HEK293 (cell line): ENCODE measurements around the gene CEBPG.

Experiments
- CTCF ChIA-PET: fragments of 350-600 bp; formaldehyde crosslinking; extraction: SDS; loops from one replicate; lab custom pipeline; 2021; ENCODE audit warnings: antibody characterized with exemption; lab: Yijun Ruan, JAX
- POLR2A ChIA-PET: fragments of 300-600 bp; formaldehyde crosslinking; extraction: SDS; loops from one replicate; lab custom pipeline; 2020; ENCODE audit warnings: antibody characterized with exemption, inconsistent platforms; lab: Yijun Ruan, JAX
- H3K27ac ChIP-seq: fragments of 200-500 bp; sonication (Bioruptor generic); 2 replicates; pipeline ENCODE4 v1.5.1; 2014; ENCODE audit warnings: low read depth, low read length, control low read depth, inconsistent platforms; ENCODE audit errors: extremely low read depth
- H3K36me3 ChIP-seq, 2 experiments: fragments of 200-500 bp in 1 of 2; sonication (Bioruptor generic) in 1 of 2; 1 replicate in 1 of 2; 2 replicates in 1 of 2; pipeline ENCODE4 v1.5.1; 2014 to 2017; ENCODE audit warnings: inconsistent platforms in 2 of 2, low read length in 2 of 2; ENCODE audit not compliant: control insufficient read depth in 2 of 2, insufficient read depth in 1 of 2
- H3K4me1 ChIP-seq: fragments of 200-500 bp; sonication (Bioruptor generic); 2 replicates; pipeline ENCODE4 v1.5.1; 2014; ENCODE audit warnings: mild to moderate bottlenecking, low read length, inconsistent platforms; ENCODE audit not compliant: control insufficient read depth, insufficient read depth
- H3K4me3 ChIP-seq: 2 replicates; pipeline ENCODE4 v1.5.1; 2011; ENCODE audit warnings: low read depth, mild to moderate bottlenecking, control low read depth, low read length, moderate library complexity
- H3K9me3 ChIP-seq: fragments of 200-500 bp; sonication (Bioruptor generic); 2 replicates; pipeline ENCODE4 v1.5.1; 2014; ENCODE audit warnings: low read depth, low read length, inconsistent platforms; ENCODE audit not compliant: control insufficient read depth, insufficient read depth
- IKZF3 ChIP-seq: fragments of 450-650 bp; IDR thresholded peaks from 2 replicates; pipeline ENCODE4 v1.5.0; 2018; ENCODE audit warnings: missing biosample characterization, mild to moderate bottlenecking, missing genetic modification characterization, moderate library complexity
- KLF17 ChIP-seq: fragments of 450-650 bp; formaldehyde crosslinking; IDR thresholded peaks from 2 replicates; pipeline ENCODE4 v1.5.1; 2016; ENCODE audit warnings: missing biosample characterization, missing genetic modification characterization
- OSR2 ChIP-seq: fragments of 450-650 bp; formaldehyde crosslinking; IDR thresholded peaks from 2 replicates; pipeline ENCODE4 v1.5.1; 2016; ENCODE audit warnings: missing biosample characterization, missing genetic modification characterization
- PATZ1 ChIP-seq: fragments of 450-650 bp; formaldehyde crosslinking; IDR thresholded peaks from 2 replicates; pipeline ENCODE4 v1.5.1; 2016; ENCODE audit warnings: missing biosample characterization, missing genetic modification characterization
- SP7 ChIP-seq: fragments of 450-650 bp; formaldehyde crosslinking; IDR thresholded peaks from 2 replicates; pipeline ENCODE4 v1.5.1; 2016; ENCODE audit warnings: missing biosample characterization, missing genetic modification characterization
- ZBTB10 ChIP-seq: fragments of 450-650 bp; formaldehyde crosslinking; IDR thresholded peaks from 2 replicates; pipeline ENCODE4 v1.5.1; 2016; ENCODE audit warnings: missing biosample characterization, missing genetic modification characterization
- ZBTB20 ChIP-seq: fragments of 450-650 bp; formaldehyde crosslinking; IDR thresholded peaks from 2 replicates; pipeline ENCODE4 v1.5.1; 2016; ENCODE audit warnings: missing biosample characterization, missing genetic modification characterization
- ZBTB8A ChIP-seq: fragments of 450-650 bp; formaldehyde crosslinking; IDR thresholded peaks from 2 replicates; pipeline ENCODE4 v1.5.1; 2016; ENCODE audit warnings: missing biosample characterization, missing genetic modification characterization
- ZFHX2 ChIP-seq: fragments of 450-650 bp; formaldehyde crosslinking; conservative IDR thresholded peaks from 2 replicates; pipeline ENCODE4 v1.5.1; 2016; ENCODE audit warnings: missing biosample characterization, missing genetic modification characterization
- ZFP69B ChIP-seq: fragments of 450-650 bp; formaldehyde crosslinking; IDR thresholded peaks from 2 replicates; pipeline ENCODE4 v1.5.1; 2016; ENCODE audit warnings: missing biosample characterization, missing genetic modification characterization
- ZNF140 ChIP-seq: fragments of 450-650 bp; formaldehyde crosslinking; IDR thresholded peaks from 2 replicates; pipeline ENCODE4 v1.5.1; 2016; ENCODE audit warnings: missing biosample characterization, missing genetic modification characterization
- ZNF350 ChIP-seq: fragments of 450-650 bp; formaldehyde crosslinking; IDR thresholded peaks from 2 replicates; pipeline ENCODE4 v1.5.0; 2017; ENCODE audit warnings: missing biosample characterization, mild to moderate bottlenecking, missing genetic modification characterization
- ZNF433 ChIP-seq: fragments of 450-650 bp; formaldehyde crosslinking; IDR thresholded peaks from 2 replicates; pipeline ENCODE4 v1.5.1; 2016; ENCODE audit warnings: missing biosample characterization, missing genetic modification characterization, low read depth
- ZNF449 ChIP-seq: fragments of 450-650 bp; formaldehyde crosslinking; IDR thresholded peaks from 2 replicates; pipeline ENCODE4 v1.5.1; 2017; ENCODE audit warnings: missing biosample characterization, mild to moderate bottlenecking, missing genetic modification characterization, moderate library complexity
- ZNF501 ChIP-seq: fragments of 450-650 bp; formaldehyde crosslinking; IDR thresholded peaks from 2 replicates; pipeline ENCODE4 v1.5.1; 2016; ENCODE audit warnings: missing biosample characterization, missing genetic modification characterization
- ZNF571 ChIP-seq: fragments of 450-650 bp; formaldehyde crosslinking; IDR thresholded peaks from 2 replicates; pipeline ENCODE4 v1.5.0; 2017; ENCODE audit warnings: missing biosample characterization, missing genetic modification characterization
- ZNF626 ChIP-seq: fragments of 450-650 bp; sonication (Bioruptor Pico); formaldehyde crosslinking; IDR thresholded peaks from 2 replicates; pipeline ENCODE4 v1.5.1; 2018; ENCODE audit warnings: missing biosample characterization, missing genetic modification characterization, inconsistent platforms
- ZNF704 ChIP-seq: fragments of 450-650 bp; formaldehyde crosslinking; IDR thresholded peaks from 2 replicates; pipeline ENCODE4 v1.5.1; 2016; ENCODE audit warnings: missing biosample characterization, missing genetic modification characterization
- ZNF837 ChIP-seq: fragments of 450-650 bp; formaldehyde crosslinking; IDR thresholded peaks from 2 replicates; pipeline ENCODE4 v1.5.1; 2016; ENCODE audit warnings: missing biosample characterization, missing genetic modification characterization

The CEBPG gene

GRCh38 chr19:33388231-33388724 is 14.8 kb downstream of the CEBPG start:
- peaks cover 25% of the 10 kb centered on the region for H3K4me1 ChIP-seq
- TF ChIP-seq IKZF3 (tag by site-specific recombination): no peak
- peak; percentile 80 for TF ChIP-seq ZNF449 (tag by site-specific recombination)
- ChIA-PET POLR2A (interaction anchor here (1.3 to 1.5 kb wide), 2 partner anchors 11 to 15 kb away, joined by 5 to 10 read pairs; partner anchors contain the start of gene CEBPG), CTCF (interaction anchor here (0.5 to 1.5 kb wide), 6 partner anchors 9 to 211 kb away, joined by 3 to 7 read pairs (median 4); no protein-coding TSS in a partner anchor)
- H3K36me3 ChIP-seq: peaks cover 10 to 14% of the 10 kb centered on the region in 2 experiments
- H3K27ac ChIP-seq: no peak overlapping the region
- H3K9me3 ChIP-seq: no peaks in the 10 kb centered on the region
- H3K4me3 ChIP-seq: no peak overlapping the region

- POLR2A ChIA-PET: interaction anchor here (1.1 to 1.5 kb wide), 3 partner anchors 11 to 86 kb away, joined by 3 to 10 read pairs (median 5); partner anchors contain the start of genes CEBPA and CEBPG
- Histone ChIP-seq H3K27ac (no peak overlapping the region), H3K4me1 (peaks cover 24% of the 10 kb centered on the region), H3K4me3 (no peak overlapping the region), H3K9me3 (no peaks in the 10 kb centered on the region), H3K36me3 (peaks cover 6 to 14% of the 10 kb centered on the region in 2 experiments)
- no peak for TF ChIP-seq ZNF704 (tag by site-specific recombination)
- no peak for TF ChIP-seq ZBTB8A
- no peak for TF ChIP-seq ZNF501 (tag by site-specific recombination)
- TF ChIP-seq OSR2 (tag by site-specific recombination): no peak
- TF ChIP-seq PATZ1: peak; percentile 46; the same call in 1 of the 2 replicates
- TF ChIP-seq ZNF571 (tag by site-specific recombination): 0 out of 2 replicates have a peak, but pooled peaks have one; percentile 8
- TF ChIP-seq ZNF350 (tag by site-specific recombination): no peak
- TF ChIP-seq ZNF837 (tag by site-specific recombination): no peak
- no peak for TF ChIP-seq KLF17
- no peak for TF ChIP-seq ZNF626
- CTCF ChIA-PET: interaction anchor here (0.6 to 1.5 kb wide), 6 partner anchors 10 to 212 kb away, joined by 3 to 7 read pairs (median 3); partner anchors contain the start of gene CEBPA
Observed at GRCh38 chr19:33388725-33389420, 15.4 kb downstream of the CEBPG start.

GRCh38 chr19:33389421-33390100 is 16.1 kb downstream of the CEBPG start:
- POLR2A ChIA-PET: interaction anchor here (1.1 to 1.5 kb wide), 2 partner anchors 16 to 87 kb away, joined by 3 to 10 read pairs; partner anchors contain the start of genes CEBPA and CEBPG
- CTCF ChIA-PET: interaction anchor here (0.6 to 1.5 kb wide), 3 partner anchors 87 to 172 kb away, joined by 3 to 7 read pairs (median 5); partner anchors contain the start of gene CEBPA
- Histone ChIP-seq H3K36me3 (peaks cover 6 to 14% of the 10 kb centered on the region in 2 experiments), H3K9me3 (no peaks in the 10 kb centered on the region), H3K27ac (peak overlapping the region; percentile 64), H3K4me3 (no peak overlapping the region), H3K4me1 (peaks cover 22% of the 10 kb centered on the region)
- TF ChIP-seq ZFHX2 (tag by site-specific recombination) (no peak), ZNF140 (no peak), SP7 (tag by site-specific recombination) (no peak), ZNF433 (tag by site-specific recombination) (no peak), ZFP69B (tag by site-specific recombination) (0 out of 2 replicates have a peak, but pooled peaks have one; percentile 45), ZBTB20 (tag by site-specific recombination) (no peak), ZBTB10 (peak; percentile 28; the same call in 1 of the 2 replicates)
